DND-41 (cell line): Measurements from ENCODE around the gene JAZF1.

Source experiments
- ATAC-seq: fragments of 200-7000 bp; cut with Tn5 transposase; 3 replicates; pipeline ENCODE4 v1.9.1; 2021; ENCODE audit warnings: low read depth; ENCODE audit not compliant: insufficient read depth
- DNase-seq: peaks from one replicate; pipeline ENCODE4 v3.0.0-alpha.2; 2020
- H2AFZ ChIP-seq: 2 replicates; pipeline ENCODE4 v1.6.0; 2012; ENCODE audit warnings: low read depth, low read length
- H3K27ac ChIP-seq: 2 replicates; pipeline ENCODE4 v1.5.1; 2012; ENCODE audit warnings: low read length, inconsistent platforms
- H3K27me3 ChIP-seq: fragments of 200-600 bp; sonication (generic); 2 replicates; pipeline ENCODE4 v1.6.0; 2012; ENCODE audit warnings: low read length, mild to moderate bottlenecking, inconsistent platforms; ENCODE audit not compliant: insufficient read depth, poor library complexity
- H3K36me3 ChIP-seq: 2 replicates; pipeline ENCODE4 v1.5.1; 2012; ENCODE audit warnings: low read length, inconsistent platforms; ENCODE audit not compliant: insufficient read depth
- H3K4me1 ChIP-seq: 2 replicates; pipeline ENCODE4 v1.5.1; 2012; ENCODE audit warnings: mild to moderate bottlenecking, low read length; ENCODE audit not compliant: insufficient read depth
- H3K4me2 ChIP-seq: 2 replicates; pipeline ENCODE4 v1.6.0; 2012; ENCODE audit warnings: mild to moderate bottlenecking, moderate library complexity, low read length, inconsistent platforms; ENCODE audit not compliant: insufficient read depth
- H3K4me3 ChIP-seq, 2 experiments: fragments of 200-600 bp in 1 of 2; shearing (Covaris generic) in 1 of 2; 2 replicates each; pipeline ENCODE4 v1.5.1; 2012 to 2016; ENCODE audit warnings: inconsistent platforms in 2 of 2, low read length in 2 of 2, mild to moderate bottlenecking in 2 of 2, low read depth in 1 of 2, moderate library complexity in 1 of 2
- H3K79me2 ChIP-seq: 2 replicates; pipeline ENCODE4 v1.6.0; 2012; ENCODE audit warnings: low read length, inconsistent platforms; ENCODE audit not compliant: insufficient read depth
- H3K9ac ChIP-seq: 2 replicates; pipeline ENCODE4 v1.6.0; 2012; ENCODE audit warnings: low read depth, mild to moderate bottlenecking, inconsistent platforms, low read length, moderate library complexity
- H3K9me3 ChIP-seq: 2 replicates; pipeline ENCODE4 v1.5.1; 2012; ENCODE audit warnings: low read length, moderate library complexity, mild to moderate bottlenecking, inconsistent platforms; ENCODE audit not compliant: insufficient read depth, severe bottlenecking
- H4K20me1 ChIP-seq: 2 replicates; pipeline ENCODE4 v1.6.0; 2012; ENCODE audit warnings: low read length; ENCODE audit not compliant: insufficient read depth
- EZH2 ChIP-seq: IDR thresholded peaks from 3 replicates; pipeline ENCODE4 v1.6.1; 2012; ENCODE audit warnings: borderline replicate concordance, low read depth, mild to moderate bottlenecking, moderate library complexity, low read length, inconsistent platforms; ENCODE audit not compliant: severe bottlenecking
- TF ChIP-seq, protein P1 (sequence below): IDR thresholded peaks from 2 replicates; pipeline ENCODE4 v1.5.1; 2012; ENCODE audit warnings: borderline replicate concordance, low read length, moderate library complexity, mild to moderate bottlenecking; ENCODE audit not compliant: poor library complexity, severe bottlenecking; ENCODE audit errors: extremely low read depth

JAZF1 gene

DNA sequence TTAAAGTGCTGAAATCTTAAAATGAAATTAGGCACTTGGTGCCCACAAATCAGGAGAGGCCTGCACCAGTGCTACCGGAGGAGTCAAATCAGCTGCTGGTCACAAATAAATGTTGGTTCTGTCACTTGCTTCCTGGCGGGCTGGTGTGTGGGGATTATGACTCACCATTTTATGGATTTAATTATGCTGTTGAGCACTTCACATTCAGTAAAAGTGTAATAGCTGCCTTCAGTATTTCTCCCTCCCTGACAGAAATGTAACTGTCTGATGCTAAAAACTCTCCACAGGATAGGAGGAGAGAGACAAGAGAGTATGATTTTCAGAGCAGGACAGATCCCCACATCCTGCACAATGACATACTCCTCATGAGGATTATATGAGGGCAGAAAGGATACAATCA, 186.0 kb downstream of the JAZF1 start:
- no peak overlapping the region for H3K27ac ChIP-seq
- no peaks in the 10 kb centered on the region for H3K36me3 ChIP-seq
- DNase-seq (no peak), ATAC-seq (no peak)
- no peaks in the 10 kb centered on the region for H3K9me3 ChIP-seq
- H3K4me3 ChIP-seq = no peak overlapping the region
- H3K79me2 ChIP-seq = no peaks in the 10 kb centered on the region
- no peak overlapping the region for H3K9ac ChIP-seq
- no peak overlapping the region for H2AFZ ChIP-seq
- TF ChIP-seq EZH2 = no peak
- TF ChIP-seq, protein P1, sequence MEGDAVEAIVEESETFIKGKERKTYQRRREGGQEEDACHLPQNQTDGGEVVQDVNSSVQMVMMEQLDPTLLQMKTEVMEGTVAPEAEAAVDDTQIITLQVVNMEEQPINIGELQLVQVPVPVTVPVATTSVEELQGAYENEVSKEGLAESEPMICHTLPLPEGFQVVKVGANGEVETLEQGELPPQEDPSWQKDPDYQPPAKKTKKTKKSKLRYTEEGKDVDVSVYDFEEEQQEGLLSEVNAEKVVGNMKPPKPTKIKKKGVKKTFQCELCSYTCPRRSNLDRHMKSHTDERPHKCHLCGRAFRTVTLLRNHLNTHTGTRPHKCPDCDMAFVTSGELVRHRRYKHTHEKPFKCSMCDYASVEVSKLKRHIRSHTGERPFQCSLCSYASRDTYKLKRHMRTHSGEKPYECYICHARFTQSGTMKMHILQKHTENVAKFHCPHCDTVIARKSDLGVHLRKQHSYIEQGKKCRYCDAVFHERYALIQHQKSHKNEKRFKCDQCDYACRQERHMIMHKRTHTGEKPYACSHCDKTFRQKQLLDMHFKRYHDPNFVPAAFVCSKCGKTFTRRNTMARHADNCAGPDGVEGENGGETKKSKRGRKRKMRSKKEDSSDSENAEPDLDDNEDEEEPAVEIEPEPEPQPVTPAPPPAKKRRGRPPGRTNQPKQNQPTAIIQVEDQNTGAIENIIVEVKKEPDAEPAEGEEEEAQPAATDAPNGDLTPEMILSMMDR = no peak
- H3K4me1 ChIP-seq = no peaks in the 10 kb centered on the region; the same call in 1 of the 2 replicates
- no peak overlapping the region for H3K4me2 ChIP-seq
- H3K27me3 ChIP-seq = no peaks in the 10 kb centered on the region
- H4K20me1 ChIP-seq = no peaks in the 10 kb centered on the region

DNA sequence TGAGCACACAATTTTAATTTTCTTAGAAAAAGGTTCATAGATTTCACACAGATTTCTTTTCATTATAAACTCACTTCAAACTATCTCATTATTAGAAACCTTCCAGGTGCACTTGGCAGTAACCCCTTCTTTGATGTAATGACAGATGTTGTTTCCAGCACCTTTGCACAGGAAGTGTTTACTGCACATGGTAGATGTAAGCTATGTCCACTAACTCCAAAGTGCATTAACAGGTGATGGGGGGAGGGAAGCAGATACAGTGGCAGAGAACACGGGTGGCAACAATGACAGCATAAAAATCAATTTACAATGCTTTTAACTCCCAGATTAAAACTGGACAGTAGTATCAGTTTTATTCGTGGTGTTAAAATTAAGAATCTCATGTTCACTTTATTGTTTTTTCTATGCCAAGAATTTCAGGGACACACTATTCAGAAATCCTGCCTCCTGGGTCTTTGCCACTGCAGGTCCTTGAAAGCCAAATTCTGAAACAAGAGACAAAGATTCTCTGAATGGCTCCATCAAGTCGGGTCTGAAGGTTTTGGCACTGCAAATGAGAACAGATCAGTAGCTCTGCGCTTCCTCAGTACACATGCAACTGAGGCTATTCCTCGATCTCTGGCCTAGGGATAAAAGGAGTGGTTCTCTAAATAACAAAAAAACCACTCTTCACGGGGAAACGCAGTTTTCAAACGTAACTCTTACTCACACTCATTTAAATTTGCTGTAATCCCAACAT, 187.7 kb downstream of the JAZF1 start:
- H3K27me3 ChIP-seq = no peaks in the 10 kb centered on the region
- no peak overlapping the region for H3K4me2 ChIP-seq
- no peaks in the 10 kb centered on the region for H3K9me3 ChIP-seq
- no peak overlapping the region for H2AFZ ChIP-seq
- H3K9ac ChIP-seq = no peak overlapping the region
- no peaks in the 10 kb centered on the region; the same call in 1 of the 2 replicates for H3K4me1 ChIP-seq
- DNase-seq (no peak), ATAC-seq (0 out of 3 replicates have a peak, but pooled peaks have one; percentile 29)
- no peak for TF ChIP-seq EZH2
- TF ChIP-seq, protein P1 = no peak
- no peak overlapping the region for H3K4me3 ChIP-seq
- no peak overlapping the region for H3K27ac ChIP-seq
- no peaks in the 10 kb centered on the region for H3K36me3 ChIP-seq
- H3K79me2 ChIP-seq = no peaks in the 10 kb centered on the region
- H4K20me1 ChIP-seq = no peaks in the 10 kb centered on the region

DNA sequence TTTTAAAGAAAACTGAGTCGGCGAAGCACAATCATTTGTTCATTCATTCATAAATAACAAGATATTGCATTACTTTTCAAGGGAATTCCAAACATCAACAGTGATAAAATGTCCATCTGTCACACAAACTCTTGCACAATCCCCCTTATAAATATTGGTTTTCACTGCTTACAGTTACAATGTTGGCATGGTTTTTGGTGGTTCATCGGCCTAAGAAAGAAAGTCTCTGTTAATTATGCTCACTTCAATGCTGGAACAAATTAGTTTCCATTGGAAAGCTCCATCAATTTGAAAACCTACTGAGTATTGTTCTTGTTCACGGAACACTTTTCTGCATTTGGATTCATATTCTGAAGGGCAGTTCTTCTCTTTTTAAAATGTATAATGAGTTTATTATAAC, 188.5 kb downstream of the JAZF1 start:
- Histone ChIP-seq H3K27me3 (no peaks in the 10 kb centered on the region), H3K4me3 (no peak overlapping the region), H3K79me2 (no peaks in the 10 kb centered on the region), H3K4me1 (no peaks in the 10 kb centered on the region; the same call in 1 of the 2 replicates), H3K9ac (no peak overlapping the region), H3K9me3 (no peaks in the 10 kb centered on the region), H3K27ac (no peak overlapping the region), H2AFZ (no peak overlapping the region), H3K36me3 (no peaks in the 10 kb centered on the region), H3K4me2 (no peak overlapping the region), H4K20me1 (no peaks in the 10 kb centered on the region)
- DNase-seq (no peak), ATAC-seq (no peak)
- TF ChIP-seq, protein P1 = no peak
- TF ChIP-seq EZH2 = no peak
